Left renal cortex interstitium (tissue), 4 donors: ENCODE measurements around the gene EXOSC6. TPM values are rescaled to one million over a fixed set of nuclear protein-coding genes. Genes with fewer than 3 reads are reported as not detected.
A peak's percentile ranks its signal among the peaks of the same experiment; 100 is the strongest.
"Not testable (repeated sequence)": the region's sequence is repeated elsewhere in the genome, so short reads cannot be mapped to it uniquely, and the experiment has no call there.

Source experiments
- DNase-seq, 4 donors: peaks; one replicate each; pipeline ENCODE4 v3.0.0-alpha.2; 2013; ENCODE audit warnings: low read depth in 4 of 4, low spot score in 2 of 4, missing footprints in 1 of 4
- polyA plus RNA-seq, 4 donors: library from polyadenylated mRNA; unstranded; fragments of 120-200 nt; gene quantifications; one replicate each; pipeline ENCODE4 v1.2.1, GENCODE V29; 2013; ENCODE audit not compliant: insufficient read length in 4 of 4

The EXOSC6 gene
- 10 to 100 TPM; 11.6 to 18.7 (median 15.3) TPM for polyA plus RNA-seq

GRCh38 chr16:70251629-70252354 is at the start of gene EXOSC6:
EXOSC6 (minus strand) TSS chr16:70251940; CDS start chr16:70251900, 40 bp downstream.
- peak; percentile 69 to 86 (median 79) for DNase-seq

GRCh38 chr16:70301121-70301520 is 49.4 kb upstream of the EXOSC6 start:
- DNase-seq = no peak

GRCh38 chr16:70298988-70299938 is 47.5 kb upstream of the EXOSC6 start, which contains the start of gene DDX19B:
DDX19B (plus strand) TSS chr16:70299186; CDS start chr16:70299298, 112 bp downstream.
- peak; percentile 52 to 63 (median 58) for DNase-seq

GRCh38 chr16:70295634-70296033 is 43.9 kb upstream of the EXOSC6 start:
- DNase-seq = no peak

- DNase-seq = no peak
Observed at GRCh38 chr16:70294385-70295025, 42.8 kb upstream of the EXOSC6 start.

GRCh38 chr16:70292148-70292547 is 40.4 kb upstream of the EXOSC6 start:
- DNase-seq = not testable (repeated sequence)

- DNase-seq = no peak
Observed at GRCh38 chr16:70290949-70291519, 39.3 kb upstream of the EXOSC6 start.

- peak; percentile 94 to 100 (median 100) for DNase-seq
Observed at GRCh38 chr16:70289229-70290094, 37.7 kb upstream of the EXOSC6 start, which contains the start of gene AARS1. AARS1 (minus strand) TSS chr16:70289506; CDS start chr16:70282763, 6,743 bp downstream.

GRCh38 chr16:70287304-70287971 is 35.7 kb upstream of the EXOSC6 start:
- not testable (repeated sequence) for DNase-seq

- no peak for DNase-seq
Observed at GRCh38 chr16:70276392-70276791, 24.7 kb upstream of the EXOSC6 start.

GRCh38 chr16:70271696-70272095 is 20.0 kb upstream of the EXOSC6 start:
- no peak for DNase-seq

- no peak for DNase-seq
Observed at GRCh38 chr16:70270176-70270575, 18.4 kb upstream of the EXOSC6 start.

GRCh38 chr16:70269471-70269870 is 17.7 kb upstream of the EXOSC6 start:
- no peak for DNase-seq

GRCh38 chr16:70267922-70268321 is 16.2 kb upstream of the EXOSC6 start:
- not testable (repeated sequence) for DNase-seq

- no peak for DNase-seq
Observed at GRCh38 chr16:70267516-70267915, 15.8 kb upstream of the EXOSC6 start.

GRCh38 chr16:70259903-70260302 is 8.2 kb upstream of the EXOSC6 start:
- DNase-seq = not testable (repeated sequence)

- no peak for DNase-seq
Observed at GRCh38 chr16:70258946-70259345, 7.2 kb upstream of the EXOSC6 start.

GRCh38 chr16:70258065-70258464 is 6.3 kb upstream of the EXOSC6 start:
- DNase-seq = no peak

- no peak for DNase-seq
Observed at GRCh38 chr16:70257391-70257790, 5.7 kb upstream of the EXOSC6 start.
